GM19463 (cell line): ENCODE measurements around the gene FAM120B.
"Not testable (repeated sequence)": the region's sequence is repeated elsewhere in the genome, so short reads cannot be mapped to it uniquely, and the experiment has no call there.

Source experiments
- ATAC-seq: cut with Tn5 transposase; IDR thresholded peaks from one replicate; pipeline ENCODE4 v1.9.1; 2021; ENCODE audit warnings: mild to moderate bottlenecking, moderate library complexity; ENCODE audit not compliant: unreplicated experiment

The FAM120B gene

GRCh38 chr6:170376386-170377043 is 70.0 kb downstream of the FAM120B start:
- no peak for ATAC-seq

DNA sequence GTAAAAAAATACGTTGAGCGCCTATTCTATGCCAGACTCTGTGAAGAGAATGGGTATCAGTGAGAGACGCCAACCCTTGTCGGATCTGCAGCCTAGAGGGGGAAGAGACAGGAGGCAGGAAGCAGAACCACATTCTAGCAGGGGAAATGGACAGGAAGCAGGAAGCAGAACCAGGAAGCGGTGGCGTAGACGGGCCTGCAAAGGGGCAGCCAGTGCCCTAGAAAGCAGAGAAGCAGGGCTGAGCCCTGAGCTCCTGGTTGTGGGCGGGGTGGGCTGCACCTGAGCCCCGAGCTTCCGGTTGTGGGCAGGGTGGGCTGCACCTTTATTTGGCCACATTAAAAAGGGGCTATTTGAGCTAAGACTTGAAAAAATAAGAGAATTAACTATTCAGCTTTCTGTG is 71.9 kb downstream of the FAM120B start:
- ATAC-seq = no peak

DNA sequence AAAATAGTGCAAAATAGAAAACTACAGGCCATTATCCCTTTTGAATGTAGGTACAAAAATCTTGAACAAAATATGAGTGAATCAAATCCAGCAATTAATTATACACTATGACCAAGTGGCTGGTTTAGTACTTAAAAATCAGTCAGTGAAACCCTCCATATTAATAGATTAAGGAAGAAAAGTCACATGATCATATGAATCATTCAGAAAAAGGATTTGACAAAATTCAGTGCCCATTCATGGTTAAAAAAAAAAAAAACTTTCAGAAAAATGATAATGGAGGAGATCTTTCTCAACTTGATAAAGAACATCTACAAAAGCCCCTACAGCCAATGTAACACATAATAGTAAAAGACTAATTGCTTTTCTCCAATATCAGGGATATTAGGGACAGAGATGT is 75.0 kb downstream of the FAM120B start:
- ATAC-seq = no peak

- ATAC-seq = no peak
These were observed 77.0 kb downstream of the FAM120B start for GRCh38 chr6:170383466-170384035.

DNA sequence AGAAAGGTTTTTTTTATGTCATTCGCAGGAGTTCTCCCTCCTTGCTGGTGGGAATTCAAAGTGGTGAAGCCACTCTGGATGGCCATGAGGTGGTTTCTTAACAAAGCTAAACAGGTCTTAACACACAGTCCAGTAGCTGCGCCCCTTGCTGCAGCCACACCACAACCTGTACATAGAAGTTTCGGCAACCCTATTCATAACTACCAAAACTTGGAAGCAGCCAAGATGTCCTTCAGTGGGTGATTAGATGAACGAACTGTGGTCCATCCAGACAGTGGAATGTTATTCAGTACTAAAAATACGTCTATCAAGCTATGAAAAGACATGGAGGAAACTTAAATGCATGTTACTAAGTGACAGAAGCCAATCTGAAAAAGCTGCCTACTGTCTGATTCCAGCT is 78.9 kb downstream of the FAM120B start:
- no peak for ATAC-seq

GRCh38 chr6:170388113-170388512 is 81.6 kb downstream of the FAM120B start:
- no peak for ATAC-seq

GRCh38 chr6:170393033-170393432 is 86.5 kb downstream of the FAM120B start:
- no peak for ATAC-seq

DNA sequence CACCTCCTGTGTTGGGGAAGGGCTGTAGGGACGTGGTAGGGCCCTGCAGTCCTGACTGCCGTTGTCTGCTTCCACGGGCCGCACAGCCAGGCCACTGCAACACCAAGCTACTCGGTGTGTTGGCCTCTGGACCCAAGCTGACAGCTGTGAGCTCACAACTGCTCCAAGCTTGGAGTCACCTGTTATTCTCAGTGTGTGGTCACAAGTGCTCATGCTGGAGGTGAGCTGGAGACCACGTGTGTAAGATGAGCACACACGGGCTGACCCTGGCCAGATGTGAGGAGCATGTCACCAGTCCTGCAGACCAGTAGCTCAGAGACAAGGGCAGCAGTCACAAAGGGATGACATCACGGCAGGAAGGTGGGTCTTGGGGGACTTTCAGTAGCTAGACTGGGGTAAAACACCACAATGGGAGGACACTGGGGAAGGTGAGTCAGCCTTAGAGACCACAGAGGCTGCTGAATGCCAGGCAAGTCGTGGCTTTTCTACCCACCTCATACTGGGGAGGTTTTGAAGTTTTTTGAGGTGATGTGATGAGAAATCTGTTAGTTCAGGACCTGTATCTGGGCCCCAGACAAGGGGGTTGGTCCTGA is 87.3 kb downstream of the FAM120B start:
- ATAC-seq = no peak

DNA sequence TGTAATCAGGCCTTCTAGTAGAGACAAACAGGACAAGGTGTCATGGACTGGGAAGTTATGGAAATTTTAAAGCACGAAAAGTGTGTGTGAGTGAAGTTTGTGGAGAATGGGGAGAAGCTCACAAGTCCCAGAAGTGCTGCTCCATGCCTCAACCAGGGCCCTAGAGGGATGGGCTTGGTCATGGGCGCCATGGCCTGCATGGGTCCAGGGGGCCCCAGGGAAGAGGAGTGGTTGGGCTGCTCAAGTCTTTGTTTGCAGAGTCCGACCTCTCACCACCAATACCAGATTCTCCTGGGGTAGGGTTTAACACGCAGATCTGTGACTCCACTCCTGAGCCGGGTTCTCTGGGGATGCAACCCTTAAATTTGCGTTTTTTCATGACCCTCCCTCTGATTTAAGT is 88.4 kb downstream of the FAM120B start:
- ATAC-seq = no peak

DNA sequence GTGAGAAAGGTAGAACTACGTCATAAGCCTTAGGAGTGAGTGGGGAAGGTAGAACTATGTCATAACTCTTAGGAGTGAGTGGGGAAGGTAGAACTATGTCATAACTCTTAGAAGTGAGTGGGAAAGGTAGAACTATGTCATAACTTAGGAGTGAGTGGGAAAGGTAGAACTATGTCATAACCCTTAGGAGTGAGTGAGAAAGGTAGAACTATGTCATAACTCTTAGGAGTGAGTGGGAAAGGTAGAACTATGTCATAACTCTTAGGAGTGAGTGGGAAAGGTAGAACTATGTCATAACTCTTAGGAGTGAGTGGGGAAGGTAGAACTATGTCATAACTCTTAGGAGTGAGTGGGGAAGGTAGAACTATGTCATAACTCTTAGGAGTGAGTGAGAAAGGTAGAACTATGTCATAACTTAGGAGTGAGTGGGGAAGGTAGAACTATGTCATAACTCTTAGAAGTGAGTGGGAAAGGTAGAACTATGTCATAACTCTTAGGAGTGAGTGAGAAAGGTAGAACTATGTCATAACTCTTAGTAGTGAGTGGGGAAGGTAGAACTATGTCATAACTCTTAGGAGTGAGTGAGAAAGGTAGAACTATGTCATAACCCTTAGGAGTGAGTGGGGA is 92.3 kb downstream of the FAM120B start:
- ATAC-seq = not testable (repeated sequence)

DNA sequence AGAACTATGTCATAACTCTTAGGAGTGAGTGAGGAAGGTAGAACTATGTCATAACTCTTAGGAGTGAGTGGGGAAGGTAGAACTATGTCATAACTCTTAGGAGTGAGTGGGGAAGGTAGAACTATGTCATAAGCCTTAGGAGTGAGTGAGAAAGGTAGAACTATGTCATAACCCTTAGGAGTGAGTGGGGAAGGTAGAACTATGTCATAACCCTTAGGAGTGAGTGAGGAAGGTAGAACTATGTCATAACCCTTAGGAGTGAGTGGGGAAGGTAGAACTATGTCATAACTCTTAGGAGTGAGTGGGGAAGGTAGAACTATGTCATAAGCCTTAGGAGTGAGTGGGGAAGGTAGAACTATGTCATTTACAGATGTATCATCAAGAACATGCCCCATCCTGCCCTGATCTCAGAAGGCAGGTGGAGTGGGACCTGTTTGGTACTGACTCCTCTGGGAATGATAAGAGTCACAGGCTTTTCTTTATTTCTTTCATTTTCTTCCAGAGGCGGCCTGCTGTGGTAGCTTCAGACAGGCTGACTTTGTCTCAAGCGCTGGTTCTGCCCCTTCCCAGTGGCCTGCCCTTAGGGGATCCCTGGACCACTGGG is 93.5 kb downstream of the FAM120B start:
- not testable (repeated sequence) for ATAC-seq

GRCh38 chr6:170402318-170403040 is 95.9 kb downstream of the FAM120B start:
- ATAC-seq = no peak

- ATAC-seq = no peak
These were observed 96.9 kb downstream of the FAM120B start for GRCh38 chr6:170403451-170403850.

DNA sequence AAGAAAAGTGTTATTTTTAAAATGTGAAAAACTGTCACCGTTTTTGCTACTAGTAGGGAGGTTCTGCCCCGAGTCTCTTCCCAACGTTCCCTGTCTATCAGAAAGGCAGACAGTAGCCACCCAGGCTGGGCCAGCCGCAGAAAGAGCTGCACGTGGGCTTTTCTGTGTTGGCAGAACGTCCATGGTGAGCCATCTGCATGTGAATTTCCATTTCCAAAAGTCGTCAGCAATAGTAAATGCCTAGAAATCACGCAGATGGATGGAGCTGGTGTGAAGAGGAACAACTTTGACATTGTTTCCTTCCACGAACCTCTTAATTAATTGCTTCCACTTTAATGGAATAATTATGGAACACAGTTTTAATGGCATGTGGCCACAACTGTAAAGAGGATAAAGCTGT is 97.5 kb downstream of the FAM120B start:
- no peak for ATAC-seq

DNA sequence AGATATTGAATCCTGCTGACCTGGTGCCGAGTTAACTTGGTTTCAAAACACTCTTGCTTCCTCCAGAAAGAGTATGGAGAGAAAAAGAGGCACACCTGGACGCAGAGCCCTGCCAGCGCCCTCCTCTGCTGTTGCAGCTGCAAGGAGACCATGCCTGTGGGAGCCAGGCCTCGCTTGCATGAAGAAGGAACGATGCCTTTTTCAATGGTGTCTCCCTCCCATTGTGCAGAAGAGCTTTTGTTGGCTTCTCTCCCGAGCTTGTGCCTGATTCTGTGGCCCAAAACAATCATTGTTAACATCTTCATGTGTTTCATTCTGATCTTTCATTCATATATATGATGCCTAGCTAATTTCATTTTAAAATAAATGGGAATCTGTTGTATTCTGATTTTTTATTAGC is 98.1 kb downstream of the FAM120B start:
- ATAC-seq = no peak

- no peak for ATAC-seq
These were observed 98.9 kb downstream of the FAM120B start for GRCh38 chr6:170405311-170405975.

- no peak for ATAC-seq
These were observed 100.6 kb downstream of the FAM120B start for GRCh38 chr6:170407200-170407599.

GRCh38 chr6:170407932-170408331 is 101.4 kb downstream of the FAM120B start:
- no peak for ATAC-seq

DNA sequence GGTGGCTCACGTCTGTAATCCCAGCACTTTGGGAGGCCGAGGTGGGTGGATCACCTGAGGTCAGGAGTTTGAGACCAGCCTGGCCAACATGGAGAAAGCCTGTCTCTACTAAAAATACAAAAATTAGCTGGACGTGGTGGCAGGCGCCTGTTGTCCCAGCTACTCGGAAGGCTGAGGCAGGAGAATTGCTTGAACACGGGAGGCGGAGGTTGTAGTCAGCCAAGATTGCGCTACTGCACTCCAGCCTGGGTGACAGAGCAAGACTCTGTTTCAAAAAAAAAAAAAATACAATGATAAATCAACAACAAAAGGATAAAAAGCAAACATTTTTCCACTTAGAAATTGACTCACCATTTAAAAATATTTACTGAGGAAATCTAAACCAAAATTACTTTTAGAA is 103.2 kb downstream of the FAM120B start:
- ATAC-seq = not testable (repeated sequence)

DNA sequence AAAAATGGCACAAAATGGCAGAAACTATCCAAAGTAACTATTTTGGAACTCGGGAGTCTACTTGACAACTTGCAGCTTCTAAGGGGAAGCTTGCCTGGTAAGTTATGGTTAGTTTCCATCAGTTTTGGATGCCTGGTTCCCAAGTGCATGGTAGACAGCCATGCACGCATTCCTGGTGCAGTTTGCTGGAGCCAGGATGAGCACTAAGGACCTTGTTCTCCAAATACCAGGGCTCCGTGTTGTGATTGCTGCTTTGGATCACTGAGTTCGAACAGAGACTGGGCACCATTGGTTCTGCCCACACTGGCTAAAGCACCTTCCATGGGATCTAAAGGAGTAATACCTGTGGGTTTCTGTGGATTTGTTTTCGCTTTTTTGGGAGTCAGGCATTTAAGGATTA is 103.7 kb downstream of the FAM120B start:
- no peak for ATAC-seq

DNA sequence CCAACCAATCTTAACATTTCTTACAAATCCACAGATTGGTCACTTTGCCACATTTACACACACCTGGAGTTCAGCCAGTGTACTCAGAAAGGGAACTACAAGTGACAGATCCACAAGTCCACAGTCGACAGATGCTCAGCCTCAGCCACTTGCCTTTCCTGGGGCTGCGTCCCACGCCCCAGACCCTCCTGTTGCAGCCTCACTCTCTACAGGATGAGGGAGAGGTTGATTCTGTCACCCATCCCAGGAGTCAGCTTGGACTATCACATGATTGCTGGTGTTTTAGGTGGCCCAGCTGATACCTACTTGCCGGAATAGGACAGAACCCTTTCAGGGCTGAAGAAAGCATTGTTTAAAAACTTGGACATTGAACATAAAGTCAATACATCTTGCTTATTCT is 108.8 kb downstream of the FAM120B start:
- no peak for ATAC-seq
